Measurements from ENCODE around the gene PARP16.
"Not testable (repeated sequence)": the region's sequence is repeated elsewhere in the genome, so short reads cannot be mapped to it uniquely, and the experiment has no call there.

Gene PARP16

GRCh38 chr15:65270811-65271545, 15.7 kb downstream of the PARP16 start:
- H3K27me3 Mint-ChIP-seq; H3K27ac Mint-ChIP-seq; H3K36me3 Mint-ChIP-seq; H3K4me3 Mint-ChIP-seq; H3K9me3 Mint-ChIP-seq (ENCODE audit: low read depth): not testable (repeated sequence)
- H3K4me1 Mint-ChIP-seq (ENCODE audit: low read depth): peaks cover 29% of the 10 kb centered on the region

- Mint-ChIP-seq H3K4me3 (no peak overlapping the region), H3K36me3 (peaks cover 5% of the 10 kb centered on the region), H3K27ac (no peak overlapping the region), H3K27me3 (no peaks in the 10 kb centered on the region), H3K4me1 (ENCODE audit: low read depth) (peaks cover 12% of the 10 kb centered on the region), H3K9me3 (ENCODE audit: low read depth) (no peaks in the 10 kb centered on the region)
Measured at GRCh38 chr15:65268411-65268810, 18.3 kb downstream of the PARP16 start.

- peaks cover 5% of the 10 kb centered on the region for H3K36me3 Mint-ChIP-seq
- peaks cover 2% of the 10 kb centered on the region for H3K4me1 Mint-ChIP-seq (ENCODE audit: low read depth)
- H3K27me3 Mint-ChIP-seq: no peaks in the 10 kb centered on the region
- H3K4me3 Mint-ChIP-seq: no peak overlapping the region
- no peak overlapping the region for H3K27ac Mint-ChIP-seq
- no peaks in the 10 kb centered on the region for H3K9me3 Mint-ChIP-seq (ENCODE audit: low read depth)
Measured at GRCh38 chr15:65266469-65266868, 20.2 kb downstream of the PARP16 start.

- no peak overlapping the region for H3K4me3 Mint-ChIP-seq
- no peaks in the 10 kb centered on the region for H3K9me3 Mint-ChIP-seq (ENCODE audit: low read depth)
- no peaks in the 10 kb centered on the region for H3K4me1 Mint-ChIP-seq (ENCODE audit: low read depth)
- H3K27me3 Mint-ChIP-seq: no peaks in the 10 kb centered on the region
- no peak overlapping the region for H3K27ac Mint-ChIP-seq
- H3K36me3 Mint-ChIP-seq: peaks cover 7% of the 10 kb centered on the region
Measured at GRCh38 chr15:65264863-65265430, 21.7 kb downstream of the PARP16 start.

GRCh38 chr15:65263313-65263712, 23.4 kb downstream of the PARP16 start:
- Mint-ChIP-seq H3K9me3 (ENCODE audit: low read depth) (no peaks in the 10 kb centered on the region), H3K27me3 (no peaks in the 10 kb centered on the region), H3K4me3 (no peak overlapping the region), H3K4me1 (ENCODE audit: low read depth) (no peaks in the 10 kb centered on the region), H3K36me3 (peaks cover 17% of the 10 kb centered on the region), H3K27ac (no peak overlapping the region)

- no peaks in the 10 kb centered on the region for H3K27me3 Mint-ChIP-seq
- H3K4me3 Mint-ChIP-seq: no peak overlapping the region
- peaks cover 16% of the 10 kb centered on the region for H3K36me3 Mint-ChIP-seq
- H3K9me3 Mint-ChIP-seq (ENCODE audit: low read depth): no peaks in the 10 kb centered on the region
- H3K27ac Mint-ChIP-seq: no peak overlapping the region
- H3K4me1 Mint-ChIP-seq (ENCODE audit: low read depth): no peaks in the 10 kb centered on the region
Measured at GRCh38 chr15:65260968-65261367, 25.7 kb downstream of the PARP16 start.

GRCh38 chr15:65259367-65259797, 27.3 kb downstream of the PARP16 start:
- Mint-ChIP-seq H3K4me1 (ENCODE audit: low read depth) (no peaks in the 10 kb centered on the region), H3K27ac (no peak overlapping the region), H3K27me3 (no peaks in the 10 kb centered on the region), H3K9me3 (ENCODE audit: low read depth) (no peaks in the 10 kb centered on the region), H3K4me3 (no peak overlapping the region), H3K36me3 (peaks cover 17% of the 10 kb centered on the region)

- Mint-ChIP-seq H3K27me3 (no peaks in the 10 kb centered on the region), H3K4me1 (ENCODE audit: low read depth) (no peaks in the 10 kb centered on the region), H3K27ac (no peak overlapping the region), H3K36me3 (peaks cover 17% of the 10 kb centered on the region), H3K4me3 (no peak overlapping the region), H3K9me3 (ENCODE audit: low read depth) (no peaks in the 10 kb centered on the region)
Measured at GRCh38 chr15:65258375-65259262, 28.1 kb downstream of the PARP16 start.

GRCh38 chr15:65255486-65256140, 31.1 kb downstream of the PARP16 start:
- no peaks in the 10 kb centered on the region for H3K9me3 Mint-ChIP-seq (ENCODE audit: low read depth)
- H3K27ac Mint-ChIP-seq: no peak overlapping the region
- H3K27me3 Mint-ChIP-seq: no peaks in the 10 kb centered on the region
- peaks cover 12% of the 10 kb centered on the region for H3K36me3 Mint-ChIP-seq
- no peak overlapping the region for H3K4me3 Mint-ChIP-seq
- H3K4me1 Mint-ChIP-seq (ENCODE audit: low read depth): peaks cover 5% of the 10 kb centered on the region

- Mint-ChIP-seq H3K36me3 (peaks cover 11% of the 10 kb centered on the region), H3K9me3 (ENCODE audit: low read depth) (no peaks in the 10 kb centered on the region), H3K27me3 (no peaks in the 10 kb centered on the region), H3K27ac (no peak overlapping the region), H3K4me3 (no peak overlapping the region), H3K4me1 (ENCODE audit: low read depth) (peaks cover 12% of the 10 kb centered on the region)
Measured at GRCh38 chr15:65254758-65255157, 31.9 kb downstream of the PARP16 start.

GRCh38 chr15:65254356-65254755, 32.3 kb downstream of the PARP16 start:
- no peak overlapping the region for H3K4me3 Mint-ChIP-seq
- no peaks in the 10 kb centered on the region for H3K9me3 Mint-ChIP-seq (ENCODE audit: low read depth)
- H3K27ac Mint-ChIP-seq: peak overlapping the region; percentile 5
- peaks cover 10% of the 10 kb centered on the region for H3K36me3 Mint-ChIP-seq
- H3K27me3 Mint-ChIP-seq: no peaks in the 10 kb centered on the region
- H3K4me1 Mint-ChIP-seq (ENCODE audit: low read depth): peaks cover 16% of the 10 kb centered on the region

GRCh38 chr15:65249641-65250040, 37.0 kb downstream of the PARP16 start:
- H3K27me3 Mint-ChIP-seq: no peaks in the 10 kb centered on the region
- peak overlapping the region; percentile 68 for H3K27ac Mint-ChIP-seq
- peak overlapping the region; percentile 30 for H3K4me3 Mint-ChIP-seq
- peaks cover 6% of the 10 kb centered on the region for H3K36me3 Mint-ChIP-seq
- H3K4me1 Mint-ChIP-seq (ENCODE audit: low read depth): peaks cover 20% of the 10 kb centered on the region
- no peaks in the 10 kb centered on the region for H3K9me3 Mint-ChIP-seq (ENCODE audit: low read depth)

- H3K9me3 Mint-ChIP-seq (ENCODE audit: low read depth): no peaks in the 10 kb centered on the region
- no peak overlapping the region for H3K4me3 Mint-ChIP-seq
- H3K27me3 Mint-ChIP-seq: no peaks in the 10 kb centered on the region
- peaks cover 6% of the 10 kb centered on the region for H3K36me3 Mint-ChIP-seq
- H3K4me1 Mint-ChIP-seq (ENCODE audit: low read depth): peaks cover 20% of the 10 kb centered on the region
- H3K27ac Mint-ChIP-seq: peak overlapping the region; percentile 16
Measured at GRCh38 chr15:65248511-65249255, 38.0 kb downstream of the PARP16 start.

- H3K4me1 Mint-ChIP-seq (ENCODE audit: low read depth): peaks cover 20% of the 10 kb centered on the region
- H3K36me3 Mint-ChIP-seq: peaks cover 6% of the 10 kb centered on the region
- no peaks in the 10 kb centered on the region for H3K9me3 Mint-ChIP-seq (ENCODE audit: low read depth)
- no peak overlapping the region for H3K4me3 Mint-ChIP-seq
- no peak overlapping the region for H3K27ac Mint-ChIP-seq
- no peaks in the 10 kb centered on the region for H3K27me3 Mint-ChIP-seq
Measured at GRCh38 chr15:65246939-65247338, 39.7 kb downstream of the PARP16 start.

All from activated naive CD8-positive, alpha-beta T cell (primary cell).